ENCODE results near the gene ACTMAP. TPM values are rescaled to one million over a fixed set of nuclear protein-coding genes. Genes with fewer than 3 reads are reported as not detected.

The ACTMAP gene
- total and polyA plus RNA-seq, 2 of the 8 experiments (the other 6 are each of a cell fraction or from before 2014, with no cell fraction given): 24.1 to 26.5 TPM

- ChIA-PET CTCF (ENCODE audit: partially characterized antibody) (interaction anchor here (1.0 to 4.0 kb wide), 5 partner anchors 11 to 43 kb away, joined by 3 to 23 read pairs (median 5); no protein-coding TSS in a partner anchor), POLR2A (ENCODE audit: partially characterized antibody) (interaction anchor here (0.8 to 1.4 kb wide), 7 partner anchors 9 to 53 kb away, joined by 3 to 6 read pairs (median 3); partner anchors contain the start of genes COQ8B, ITPKC and NUMBL)
- Histone ChIP-seq H3K23me2 (ENCODE audit: low read depth, low read length) (no peaks in the 10 kb centered on the region; the same call in 1 of the 2 replicates), H3K14ac (ENCODE audit: insufficient read length) (no peak overlapping the region), H3K4me3 (ENCODE audit: extremely low read depth in 1 of 4, insufficient read depth in 2 of 4, low read depth in 3 of 4, low read length in 4 of 4) (no peak overlapping the region), H4K5ac (ENCODE audit: insufficient read length, low read depth, low read length) (no peak overlapping the region), H2AFZ (ENCODE audit: low read length) (no peak overlapping the region), H2BK15ac (ENCODE audit: low read length) (no peak overlapping the region), H3K18ac (ENCODE audit: extremely low read depth, low read length) (no peak overlapping the region), H3K9me3 (ENCODE audit: insufficient read depth in 2 of 2, low read depth in 1 of 2, low read length in 1 of 2) (no peaks in the 10 kb centered on the region), H2BK20ac (ENCODE audit: low read length) (no peak overlapping the region), H3K27me3 (replicated peaks in 1 of 4; ENCODE audit: control insufficient read depth in 3 of 4, extremely low read depth in 1 of 4, insufficient read depth in 3 of 4, low read length in 3 of 4) (no peaks in the 10 kb centered on the region), H2AK5ac (ENCODE audit: low read depth, low read length) (no peak overlapping the region), H3K23ac (ENCODE audit: insufficient read length) (no peak overlapping the region), H4K8ac (ENCODE audit: extremely low read depth, insufficient read depth, low read length) (no peak overlapping the region), H4K20me1 (replicated peaks in 1 of 2; ENCODE audit: control insufficient read depth in 1 of 2, insufficient read depth in 2 of 2, low read length in 2 of 2) (peaks cover 0 to 6% of the 10 kb centered on the region in 2 experiments), H3K56ac (replicated peaks; ENCODE audit: insufficient read length, low read depth, low read length) (no peak overlapping the region), H3K79me1 (ENCODE audit: low read depth, low read length) (peaks cover 3% of the 10 kb centered on the region; the same call in 1 of the 2 replicates), H3K9ac (replicated peaks in 1 of 4; ENCODE audit: extremely low read depth in 1 of 4, low read depth in 3 of 4, low read length in 3 of 4) (no peak overlapping the region), H2BK12ac (ENCODE audit: low read depth, low read length) (no peak overlapping the region), H3K79me2 (ENCODE audit: control insufficient read depth in 1 of 2, insufficient read depth in 2 of 2, low read length in 2 of 2) (no peaks in the 10 kb centered on the region), H2BK120ac (replicated peaks; ENCODE audit: low read depth, low read length) (no peak overlapping the region), H3K4me1 (replicated peaks in 1 of 4; ENCODE audit: control insufficient read depth in 3 of 4, insufficient read depth in 4 of 4, low read length in 3 of 4) (peaks cover 0 to 4% (median 1%) of the 10 kb centered on the region in 4 experiments; a peak in 5 of 7 replicates), H2BK5ac (ENCODE audit: low read depth, low read length) (no peak overlapping the region), H3K36me3 (ENCODE audit: control insufficient read depth in 2 of 4, insufficient read depth in 4 of 4, low read length in 3 of 4) (peaks cover 8 to 27% (median 26%) of the 10 kb centered on the region in 4 experiments; a peak in 7 of 8 replicates), H3K4ac (replicated peaks; ENCODE audit: insufficient read length, low read depth, low read length) (no peak overlapping the region), H3K27ac (ENCODE audit: low read depth, low read length) (no peak overlapping the region), H3K4me2 (ENCODE audit: insufficient read depth in 1 of 2, low read depth in 2 of 2, low read length in 2 of 2) (no peak overlapping the region), H4K91ac (replicated peaks; ENCODE audit: insufficient read length, low read length) (peak overlapping the region; percentile 17)
- DNase-seq (ENCODE audit: low read depth in 1 of 2, low spot score in 2 of 2) (no peak), FAIRE-seq (no peak)
- WGBS, 2 experiments (ENCODE audit: extremely low coverage in 1 of 2, insufficient coverage in 1 of 2, insufficient read length in 1 of 2, insufficient replicate concordance in 2 of 2, low coverage in 1 of 2, low lambda C conversion rate in 2 of 2, missing lambda C conversion rate in 1 of 2): 88% methylated on average over 8 of the region's 9 CpGs; no CpG with 5 or more reads in 1 of the 2 experiments
These were observed 50.2 kb downstream of the ACTMAP start for GRCh38 chr19:40700083-40700482.

All from H1 (cell line).